ENCODE measurements around the gene NACC2.

GRCh38 chr9:136079211-136079915 is 15.7 kb downstream of the NACC2 start:
- TF ChIP-seq CTCF (IDR thresholded peaks at IDR 0.05) (no peak), POLR2A (IDR thresholded peaks at IDR 0.05) (no peak), EP300 (IDR thresholded peaks at IDR 0.05) (no peak)
